Stomach (tissue), 4 donors: Measurements from ENCODE around the gene LMBR1L.

Experiments
- EP300 ChIP-seq: sonication (generic); formaldehyde crosslinking; IDR thresholded peaks from one replicate; pipeline ENCODE4 v1.6.1; 2017; ENCODE audit warnings: antibody characterized with exemption
- POLR2A ChIP-seq, 4 donors: fragments of 450-650 bp; IDR thresholded peaks; one replicate each; pipeline ENCODE4 v1.6.1; 2016; ENCODE audit warnings: antibody characterized with exemption in 4 of 4, control low read depth in 2 of 4, mild to moderate bottlenecking in 1 of 4, moderate library complexity in 1 of 4
- TF ChIP-seq, protein P1 (sequence below), 7 experiments: fragments of 450-650 bp in 4 of 7; fragments of 200-600 bp in 3 of 7; sonication (generic) in 3 of 7; IDR thresholded peaks; one replicate each; pipeline ENCODE4 v1.5.1; 2016 to 2019; ENCODE audit warnings: antibody characterized with exemption in 7 of 7, control low read depth in 2 of 7, mild to moderate bottlenecking in 1 of 7

GRCh38 chr12:49091056-49091835, 19.4 kb downstream of the LMBR1L start:
- TF ChIP-seq, protein P1, sequence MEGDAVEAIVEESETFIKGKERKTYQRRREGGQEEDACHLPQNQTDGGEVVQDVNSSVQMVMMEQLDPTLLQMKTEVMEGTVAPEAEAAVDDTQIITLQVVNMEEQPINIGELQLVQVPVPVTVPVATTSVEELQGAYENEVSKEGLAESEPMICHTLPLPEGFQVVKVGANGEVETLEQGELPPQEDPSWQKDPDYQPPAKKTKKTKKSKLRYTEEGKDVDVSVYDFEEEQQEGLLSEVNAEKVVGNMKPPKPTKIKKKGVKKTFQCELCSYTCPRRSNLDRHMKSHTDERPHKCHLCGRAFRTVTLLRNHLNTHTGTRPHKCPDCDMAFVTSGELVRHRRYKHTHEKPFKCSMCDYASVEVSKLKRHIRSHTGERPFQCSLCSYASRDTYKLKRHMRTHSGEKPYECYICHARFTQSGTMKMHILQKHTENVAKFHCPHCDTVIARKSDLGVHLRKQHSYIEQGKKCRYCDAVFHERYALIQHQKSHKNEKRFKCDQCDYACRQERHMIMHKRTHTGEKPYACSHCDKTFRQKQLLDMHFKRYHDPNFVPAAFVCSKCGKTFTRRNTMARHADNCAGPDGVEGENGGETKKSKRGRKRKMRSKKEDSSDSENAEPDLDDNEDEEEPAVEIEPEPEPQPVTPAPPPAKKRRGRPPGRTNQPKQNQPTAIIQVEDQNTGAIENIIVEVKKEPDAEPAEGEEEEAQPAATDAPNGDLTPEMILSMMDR (IDR thresholded peaks at IDR 0.05): no peak
- TF ChIP-seq POLR2A (IDR thresholded peaks at IDR 0.05) (no peak), EP300 (no peak)
